ENCODE results near the gene RIPPLY1. TPM values are rescaled to one million over a fixed set of nuclear protein-coding genes. Genes with fewer than 3 reads are reported as not detected.

Gene RIPPLY1
- total RNA-seq, 4 donors from 2014 or later: not detected

- intact Hi-C loops (cut with DNase I; ENCODE audit: low total_unique reads): no loop called here
Observed at GRCh38 chrX:106919932-106920452, 16.9 kb upstream of the RIPPLY1 start, which contains the start of gene CLDN2. Gene CLDN2, plus strand, starts transcription at chrX:106920402. Its CDS starts 7,827 bp downstream, at chrX:106928229.

DNA sequence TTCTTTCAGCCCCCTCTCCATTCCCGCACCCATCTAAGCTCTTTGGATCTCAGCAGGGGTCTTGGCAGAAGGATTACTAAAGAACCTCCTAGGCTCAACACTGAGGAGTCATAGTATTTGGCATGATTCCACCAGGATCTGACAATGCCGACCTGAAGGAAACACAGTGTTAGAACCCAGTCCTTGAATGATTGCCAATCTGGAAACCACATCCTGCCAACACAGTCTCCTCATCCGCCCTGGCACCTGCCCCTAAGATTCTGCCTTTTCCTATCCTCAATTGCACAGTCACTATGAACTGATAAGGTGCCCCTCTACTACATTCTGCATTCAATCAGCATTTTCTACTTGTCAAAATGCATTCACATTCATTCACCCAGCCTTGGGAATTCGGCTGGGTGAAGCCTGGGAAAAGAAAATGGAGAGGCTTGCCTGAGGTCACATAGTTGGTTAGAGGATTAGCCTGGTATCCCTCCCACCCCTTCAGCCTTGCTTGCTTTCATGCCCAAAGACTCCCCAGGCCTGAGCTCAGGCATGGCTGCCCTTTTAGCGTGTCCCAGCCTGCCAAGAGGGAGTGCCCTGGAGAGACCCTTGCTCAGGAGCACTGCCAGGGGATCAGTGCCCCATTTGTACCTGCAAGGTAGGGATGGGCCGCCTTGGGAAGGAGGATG, 14.8 kb upstream of the RIPPLY1 start:
- TF ChIP-seq POLR2A (IDR thresholded peaks at IDR 0.05): no peak
- no peak for TF ChIP-seq CTCF (IDR thresholded peaks at IDR 0.05)
- no peaks in the 10 kb centered on the region for H3K4me1 ChIP-seq
- no peak overlapping the region for H3K4me3 ChIP-seq
- no peak overlapping the region for H3K27ac ChIP-seq
- H3K27me3 ChIP-seq: no peaks in the 10 kb centered on the region
- no peak for DNase-seq
- intact Hi-C loops (cut with DNase I; ENCODE audit: low total_unique reads): no loop called here
- no peaks in the 10 kb centered on the region for H3K36me3 ChIP-seq
- no peaks in the 10 kb centered on the region for H3K9me3 ChIP-seq

More at GRCh38 chrX:106919932-106920452, 16.9 kb upstream of the RIPPLY1 start, which contains the start of gene CLDN2:
- H3K4me1 ChIP-seq: no peaks in the 10 kb centered on the region
- no peak within 1 kb of the TSS for H3K4me3 ChIP-seq
- H3K9me3 ChIP-seq: no peaks in the 10 kb centered on the region
- TF ChIP-seq CTCF (IDR thresholded peaks at IDR 0.05) (no peak), POLR2A (IDR thresholded peaks at IDR 0.05) (no peak)
- H3K27me3 ChIP-seq: no peaks in the 10 kb centered on the region
- H3K27ac ChIP-seq: no peak within 1 kb of the TSS
- no peaks in the 10 kb centered on the region for H3K36me3 ChIP-seq
- no peak for DNase-seq

DNA sequence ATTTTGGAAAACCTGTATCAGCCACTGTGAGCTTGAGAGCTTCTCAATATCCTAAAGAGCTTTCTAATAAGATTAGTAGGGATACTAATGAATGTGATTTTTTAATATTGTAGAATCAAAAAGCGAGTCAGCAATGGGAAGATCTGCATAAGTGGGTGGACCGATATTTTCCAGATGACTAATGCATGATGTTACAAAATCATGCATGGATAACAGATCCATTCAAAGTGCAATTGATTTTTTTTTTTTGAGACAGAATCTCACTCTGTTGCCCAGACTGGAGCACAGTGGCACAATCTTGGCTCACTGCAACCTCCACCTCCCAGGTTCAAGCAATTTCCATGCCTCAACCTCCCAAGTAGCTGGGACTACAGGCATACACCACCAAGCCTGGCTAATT, 9.7 kb upstream of the RIPPLY1 start:
- H3K27ac ChIP-seq: no peak overlapping the region
- no peak for DNase-seq
- TF ChIP-seq CTCF (IDR thresholded peaks at IDR 0.05): no peak
- TF ChIP-seq POLR2A (IDR thresholded peaks at IDR 0.05): no peak
- H3K4me1 ChIP-seq: no peaks in the 10 kb centered on the region
- H3K9me3 ChIP-seq: no peaks in the 10 kb centered on the region
- intact Hi-C loops (cut with DNase I; ENCODE audit: low total_unique reads): no loop called here
- no peak overlapping the region for H3K4me3 ChIP-seq
- no peaks in the 10 kb centered on the region for H3K27me3 ChIP-seq
- H3K36me3 ChIP-seq: no peaks in the 10 kb centered on the region

DNA sequence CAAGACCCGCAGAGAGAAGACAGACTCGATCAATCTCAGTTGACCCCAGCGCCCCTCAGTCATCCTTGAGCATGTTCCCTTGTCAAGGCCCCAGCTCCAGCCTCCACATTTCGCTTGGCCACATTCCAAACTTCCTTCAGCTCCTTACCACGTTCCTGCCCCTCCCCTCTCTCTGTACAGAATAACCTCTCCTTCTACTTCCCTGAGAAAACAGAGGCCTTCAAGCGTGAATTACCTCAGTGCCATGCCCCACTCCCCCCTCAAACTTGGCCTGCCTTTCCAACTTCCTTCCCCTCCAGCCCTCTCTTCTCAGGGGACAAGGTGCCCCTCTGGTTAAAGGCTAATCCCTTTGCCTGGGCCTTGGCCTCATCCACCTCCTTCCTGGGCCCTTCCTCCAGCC, 3.2 kb upstream of the RIPPLY1 start:
- Histone ChIP-seq H3K9me3 (no peaks in the 10 kb centered on the region), H3K4me3 (no peak overlapping the region), H3K27me3 (no peaks in the 10 kb centered on the region), H3K27ac (no peak overlapping the region), H3K36me3 (no peaks in the 10 kb centered on the region), H3K4me1 (no peaks in the 10 kb centered on the region)
- no peak for DNase-seq
- TF ChIP-seq POLR2A (IDR thresholded peaks at IDR 0.05) (no peak), CTCF (IDR thresholded peaks at IDR 0.05) (no peak)
- intact Hi-C loops (cut with DNase I; ENCODE audit: low total_unique reads): no loop called here

DNA sequence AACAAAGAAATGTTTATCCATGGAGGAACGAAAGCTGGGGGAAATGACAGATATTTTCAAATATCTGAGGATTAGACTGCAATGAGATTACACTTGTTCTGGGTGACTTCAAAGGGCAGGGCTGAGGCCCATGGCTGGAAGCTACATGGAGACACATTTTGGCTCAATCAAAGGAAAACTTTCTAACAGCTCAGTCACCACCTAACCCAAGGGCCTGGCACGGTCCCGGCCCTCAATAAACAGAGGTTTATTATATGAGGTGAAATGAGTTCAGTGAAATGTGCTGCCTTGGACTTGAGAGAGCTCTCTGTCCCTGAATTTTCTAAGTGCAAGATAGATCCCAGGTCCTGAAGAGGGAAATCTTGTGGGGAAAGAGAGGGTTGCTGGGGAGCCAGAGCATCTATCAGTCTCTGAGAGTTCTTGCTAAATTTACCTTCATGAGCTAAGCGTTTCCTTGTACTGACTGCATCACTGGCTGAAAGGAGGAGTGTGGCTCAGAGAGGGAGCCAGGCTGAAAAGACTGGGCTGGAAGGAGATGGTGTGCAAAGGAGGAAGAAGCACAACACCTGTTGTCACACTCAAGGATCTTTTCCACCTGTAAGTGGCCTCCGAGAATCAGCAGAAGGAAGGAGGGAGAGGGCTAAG, 2.0 kb upstream of the RIPPLY1 start:
- H3K27me3 ChIP-seq: no peaks in the 10 kb centered on the region
- H3K4me1 ChIP-seq: no peaks in the 10 kb centered on the region
- H3K9me3 ChIP-seq: no peaks in the 10 kb centered on the region
- no peaks in the 10 kb centered on the region for H3K36me3 ChIP-seq
- H3K27ac ChIP-seq: no peak overlapping the region
- no peak overlapping the region for H3K4me3 ChIP-seq
- TF ChIP-seq CTCF (IDR thresholded peaks at IDR 0.05) (no peak), POLR2A (IDR thresholded peaks at IDR 0.05) (no peak)
- DNase-seq: no peak
- intact Hi-C loops (cut with DNase I; ENCODE audit: low total_unique reads): no loop called here

All from uterus (tissue), 4 donors.